ENCODE data around the gene UNC80.

The UNC80 gene

GRCh38 chr2:209771474-209772289, at the start of gene UNC80:
UNC80 (plus strand) TSS chr2:209771832; CDS start chr2:209772073, 241 bp downstream.
- Histone ChIP-seq H3K4me3 (ENCODE audit: low read depth, low read length) (peak within 1 kb of the TSS; percentile 59), H3K27ac (no peak within 1 kb of the TSS), H3K27me3 (replicated peaks) (no peaks in the 10 kb centered on the region), H3K36me3 (replicated peaks) (no peaks in the 10 kb centered on the region)
- peak; percentile 37 for DNase-seq
- no peak for TF ChIP-seq CTCF (IDR thresholded peaks at IDR 0.05; ENCODE audit: low read depth, low read length, missing control alignments)
- in situ Hi-C loops (cut with HindIII; ENCODE audit: low pct_ligation_motif_present, low sequenced_read_pairs), result no loop called here

GRCh38 chr2:209726311-209726710, 45.3 kb upstream of the UNC80 start:
- TF ChIP-seq CTCF (IDR thresholded peaks at IDR 0.05; ENCODE audit: low read depth, low read length, missing control alignments), result no peak
- no peaks in the 10 kb centered on the region for H3K36me3 ChIP-seq (replicated peaks)
- no peaks in the 10 kb centered on the region for H3K27me3 ChIP-seq (replicated peaks)
- in situ Hi-C loops (cut with HindIII; ENCODE audit: low pct_ligation_motif_present, low sequenced_read_pairs), result no loop called here
- DNase-seq, result no peak
- no peak overlapping the region for H3K4me3 ChIP-seq (ENCODE audit: low read depth, low read length)
- no peak overlapping the region for H3K27ac ChIP-seq

- DNase-seq, result no peak
- Histone ChIP-seq H3K4me3 (ENCODE audit: low read depth, low read length) (no peak overlapping the region), H3K27me3 (replicated peaks) (no peaks in the 10 kb centered on the region), H3K36me3 (replicated peaks) (no peaks in the 10 kb centered on the region), H3K27ac (no peak overlapping the region)
- no peak for TF ChIP-seq CTCF (IDR thresholded peaks at IDR 0.05; ENCODE audit: low read depth, low read length, missing control alignments)
- in situ Hi-C loops (cut with HindIII; ENCODE audit: low pct_ligation_motif_present, low sequenced_read_pairs), result no loop called here
Observed at GRCh38 chr2:209727077-209727476, 44.6 kb upstream of the UNC80 start.

GRCh38 chr2:209734805-209735204, 36.8 kb upstream of the UNC80 start:
- Histone ChIP-seq H3K27me3 (replicated peaks) (no peaks in the 10 kb centered on the region), H3K4me3 (ENCODE audit: low read depth, low read length) (no peak overlapping the region), H3K27ac (no peak overlapping the region), H3K36me3 (replicated peaks) (no peaks in the 10 kb centered on the region)
- TF ChIP-seq CTCF (IDR thresholded peaks at IDR 0.05; ENCODE audit: low read depth, low read length, missing control alignments), result no peak
- in situ Hi-C loops (cut with HindIII; ENCODE audit: low pct_ligation_motif_present, low sequenced_read_pairs), result no loop called here
- no peak for DNase-seq

GRCh38 chr2:209741953-209742352, 29.7 kb upstream of the UNC80 start:
- in situ Hi-C loops (cut with HindIII; ENCODE audit: low pct_ligation_motif_present, low sequenced_read_pairs), result no loop called here
- Histone ChIP-seq H3K27me3 (replicated peaks) (no peaks in the 10 kb centered on the region), H3K36me3 (replicated peaks) (no peaks in the 10 kb centered on the region), H3K4me3 (ENCODE audit: low read depth, low read length) (no peak overlapping the region), H3K27ac (no peak overlapping the region)
- DNase-seq, result no peak
- no peak for TF ChIP-seq CTCF (IDR thresholded peaks at IDR 0.05; ENCODE audit: low read depth, low read length, missing control alignments)

- no peak for TF ChIP-seq CTCF (IDR thresholded peaks at IDR 0.05; ENCODE audit: low read depth, low read length, missing control alignments)
- no peak for DNase-seq
- Histone ChIP-seq H3K4me3 (ENCODE audit: low read depth, low read length) (no peak overlapping the region), H3K27me3 (replicated peaks) (no peaks in the 10 kb centered on the region), H3K27ac (no peak overlapping the region), H3K36me3 (replicated peaks) (no peaks in the 10 kb centered on the region)
- in situ Hi-C loops (cut with HindIII; ENCODE audit: low pct_ligation_motif_present, low sequenced_read_pairs), result no loop called here
Observed at GRCh38 chr2:209753020-209753419, 18.6 kb upstream of the UNC80 start.

Measured in brain microvascular endothelial cell (primary cell).